ENCODE results near the gene PIGV.
A peak's percentile ranks its signal among the peaks of the same experiment; 100 is the strongest.

Gene PIGV

GRCh38 chr1:26814377-26814776 lies 26.6 kb downstream of the PIGV start:
- in situ Hi-C loops (cut with HindIII; ENCODE audit: low sequenced_read_pairs), result no loop called here
- DNase-seq (ENCODE audit: low read depth), result no peak
- TF ChIP-seq, protein P1, sequence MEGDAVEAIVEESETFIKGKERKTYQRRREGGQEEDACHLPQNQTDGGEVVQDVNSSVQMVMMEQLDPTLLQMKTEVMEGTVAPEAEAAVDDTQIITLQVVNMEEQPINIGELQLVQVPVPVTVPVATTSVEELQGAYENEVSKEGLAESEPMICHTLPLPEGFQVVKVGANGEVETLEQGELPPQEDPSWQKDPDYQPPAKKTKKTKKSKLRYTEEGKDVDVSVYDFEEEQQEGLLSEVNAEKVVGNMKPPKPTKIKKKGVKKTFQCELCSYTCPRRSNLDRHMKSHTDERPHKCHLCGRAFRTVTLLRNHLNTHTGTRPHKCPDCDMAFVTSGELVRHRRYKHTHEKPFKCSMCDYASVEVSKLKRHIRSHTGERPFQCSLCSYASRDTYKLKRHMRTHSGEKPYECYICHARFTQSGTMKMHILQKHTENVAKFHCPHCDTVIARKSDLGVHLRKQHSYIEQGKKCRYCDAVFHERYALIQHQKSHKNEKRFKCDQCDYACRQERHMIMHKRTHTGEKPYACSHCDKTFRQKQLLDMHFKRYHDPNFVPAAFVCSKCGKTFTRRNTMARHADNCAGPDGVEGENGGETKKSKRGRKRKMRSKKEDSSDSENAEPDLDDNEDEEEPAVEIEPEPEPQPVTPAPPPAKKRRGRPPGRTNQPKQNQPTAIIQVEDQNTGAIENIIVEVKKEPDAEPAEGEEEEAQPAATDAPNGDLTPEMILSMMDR (IDR thresholded peaks at IDR 0.05; ENCODE audit: low read depth, low read length, missing control alignments), result no peak
- H3K4me3 ChIP-seq (ENCODE audit: low read depth, low read length), result no peak overlapping the region

- in situ Hi-C loops (cut with HindIII; ENCODE audit: low sequenced_read_pairs), result no loop called here
- H3K4me3 ChIP-seq (ENCODE audit: low read depth, low read length), result no peak overlapping the region
- TF ChIP-seq, protein P1 (IDR thresholded peaks at IDR 0.05; ENCODE audit: low read depth, low read length, missing control alignments), result no peak
- DNase-seq (ENCODE audit: low read depth), result no peak
Measured at GRCh38 chr1:26814893-26815292, 27.1 kb downstream of the PIGV start.

DNA sequence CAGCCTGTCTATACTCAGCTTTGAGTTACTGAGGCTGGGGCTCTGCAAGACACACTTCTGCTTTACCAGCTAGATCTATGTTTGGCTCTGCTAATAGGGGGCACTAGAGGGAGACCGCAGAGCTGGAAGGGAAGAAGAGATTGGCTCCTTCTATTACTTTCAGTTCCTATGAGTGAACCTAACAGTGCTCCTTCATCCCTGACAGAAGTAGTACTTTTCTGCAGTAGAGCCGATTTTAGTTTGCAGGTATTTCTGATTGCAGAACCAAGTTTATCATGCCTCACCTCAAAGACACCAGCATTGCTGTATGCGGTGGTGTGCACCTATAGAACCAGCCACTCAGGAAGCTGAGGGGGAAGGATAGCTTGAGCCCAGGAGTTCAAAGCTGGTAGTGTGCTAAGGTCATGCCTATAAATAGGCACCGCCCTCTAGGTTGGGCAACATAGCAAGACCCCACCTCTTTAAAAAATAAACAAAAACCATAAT lies 33.1 kb downstream of the PIGV start:
- in situ Hi-C loops (cut with HindIII; ENCODE audit: low sequenced_read_pairs), result no loop called here
- TF ChIP-seq, protein P1 (IDR thresholded peaks at IDR 0.05; ENCODE audit: low read depth, low read length, missing control alignments), result no peak
- DNase-seq (ENCODE audit: low read depth), result no peak
- no peak overlapping the region for H3K4me3 ChIP-seq (ENCODE audit: low read depth, low read length)

GRCh38 chr1:26822737-26823395 lies 35.1 kb downstream of the PIGV start:
- in situ Hi-C loops (cut with HindIII; ENCODE audit: low sequenced_read_pairs), result no loop called here
- TF ChIP-seq, protein P1 (IDR thresholded peaks at IDR 0.05; ENCODE audit: low read depth, low read length, missing control alignments), result no peak
- DNase-seq (ENCODE audit: low read depth), result no peak
- no peak overlapping the region for H3K4me3 ChIP-seq (ENCODE audit: low read depth, low read length)

DNA sequence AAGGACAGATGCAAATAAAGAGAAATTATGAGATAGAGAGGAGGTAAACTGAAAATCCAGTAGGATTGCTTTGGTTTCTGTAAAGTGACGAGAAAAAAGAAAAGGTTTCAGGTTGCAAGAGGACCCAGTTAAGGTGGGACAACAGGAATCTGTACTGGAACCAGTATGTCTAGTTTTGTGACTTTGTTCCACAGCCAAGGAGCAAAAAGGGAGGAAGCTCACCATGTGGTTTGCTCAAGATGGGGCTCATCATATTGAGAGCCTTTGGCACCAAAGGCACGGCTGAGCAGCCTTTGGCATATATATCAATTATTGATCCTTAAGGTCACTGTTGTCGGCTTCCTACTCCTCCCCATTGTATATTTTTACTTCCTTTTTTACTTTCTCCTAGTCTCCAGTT lies 37.0 kb downstream of the PIGV start:
- no peak for DNase-seq (ENCODE audit: low read depth)
- in situ Hi-C loops (cut with HindIII; ENCODE audit: low sequenced_read_pairs), result no loop called here
- no peak overlapping the region for H3K4me3 ChIP-seq (ENCODE audit: low read depth, low read length)
- TF ChIP-seq, protein P1 (IDR thresholded peaks at IDR 0.05; ENCODE audit: low read depth, low read length, missing control alignments), result no peak

- DNase-seq (ENCODE audit: low read depth), result no peak
- peak within 1 kb of the TSS; percentile 56 for H3K4me3 ChIP-seq (ENCODE audit: low read depth, low read length)
- TF ChIP-seq, protein P1 (IDR thresholded peaks at IDR 0.05; ENCODE audit: low read depth, low read length, missing control alignments), result peak; percentile 50
- in situ Hi-C loops (cut with HindIII; ENCODE audit: low sequenced_read_pairs), result no loop called here
Measured at GRCh38 chr1:26826261-26827105, 38.7 kb downstream of the PIGV start, which contains the start of gene ZDHHC18. TSS of gene ZDHHC18 (plus strand) at chr1:26826688. CDS start at chr1:26826805, 117 bp downstream.
